Neural progenitor cell (in vitro differentiated cells): ENCODE measurements around the gene MAP2K5. TPM values are rescaled to one million over a fixed set of nuclear protein-coding genes. Genes with fewer than 3 reads are reported as not detected.

Experiments used
- DNase-seq: peaks from one replicate; pipeline ENCODE4 v3.0.0-alpha.2; 2016; ENCODE audit warnings: low spot score
- H2AFZ ChIP-seq: fragments of 200-600 bp; sonication (generic); replicated peaks from 2 replicates; pipeline ENCODE4 v1.6.1; 2016; ENCODE audit warnings: antibody characterized with exemption
- H3F3A ChIP-seq: fragments of 200-600 bp; sonication (generic); 2 replicates; pipeline ENCODE4 v1.6.1; 2016; ENCODE audit warnings: antibody characterized with exemption, low read depth
- H3K27ac ChIP-seq: fragments of 200-600 bp; sonication (generic); 2 replicates; pipeline ENCODE4 v1.5.1; 2016; ENCODE audit warnings: mild to moderate bottlenecking
- H3K27me3 ChIP-seq: fragments of 200-600 bp; sonication (generic); 2 replicates; pipeline ENCODE4 v1.6.1; 2016; ENCODE audit warnings: mild to moderate bottlenecking, moderate library complexity
- H3K36me3 ChIP-seq: fragments of 200-600 bp; sonication (generic); 2 replicates; pipeline ENCODE4 v1.5.1; 2016
- H3K4me1 ChIP-seq: fragments of 200-600 bp; sonication (generic); 2 replicates; pipeline ENCODE4 v1.6.1; 2016; ENCODE audit warnings: mixed run types
- H3K4me2 ChIP-seq: fragments of 200-600 bp; sonication (generic); 2 replicates; pipeline ENCODE4 v1.6.1; 2016
- H3K4me3 ChIP-seq: fragments of 200-600 bp; sonication (generic); 2 replicates; pipeline ENCODE4 v1.5.1; 2016
- H3K79me2 ChIP-seq: fragments of 200-600 bp; sonication (generic); 2 replicates; pipeline ENCODE4 v1.6.1; 2016; ENCODE audit warnings: low read depth
- H3K9ac ChIP-seq: fragments of 200-600 bp; sonication (generic); 2 replicates; pipeline ENCODE4 v1.6.1; 2016
- H3K9me3 ChIP-seq: fragments of 200-600 bp; sonication (generic); 2 replicates; pipeline ENCODE4 v1.5.1; 2016; ENCODE audit warnings: low read depth
- H4K20me1 ChIP-seq: fragments of 200-600 bp; sonication (generic); 2 replicates; pipeline ENCODE4 v1.6.1; 2016; ENCODE audit warnings: low read depth
- H3K27ac Mint-ChIP-seq: 3 replicates; pipeline ENCODE4 v1.8.0; 2021; ENCODE audit warnings: mixed read lengths
- H3K27me3 Mint-ChIP-seq: 2 replicates; pipeline ENCODE4 v1.8.0; 2022; ENCODE audit warnings: low read depth, mild to moderate bottlenecking, inconsistent platforms, moderate library complexity, mixed read lengths; ENCODE audit not compliant: insufficient read depth
- H3K36me3 Mint-ChIP-seq: 3 replicates; pipeline ENCODE4 v1.8.0; 2021; ENCODE audit warnings: mixed read lengths
- H3K4me1 Mint-ChIP-seq: 3 replicates; pipeline ENCODE4 v1.8.0; 2021; ENCODE audit warnings: mixed read lengths
- H3K4me3 Mint-ChIP-seq: 3 replicates; pipeline ENCODE4 v1.8.0; 2021; ENCODE audit warnings: mild to moderate bottlenecking, moderate library complexity, mixed read lengths
- H3K9me3 Mint-ChIP-seq: 3 replicates; pipeline ENCODE4 v1.8.0; 2020; ENCODE audit warnings: mixed read lengths
- CTCF ChIP-seq: fragments of 200-600 bp; sonication (generic); IDR thresholded peaks from 2 replicates; pipeline ENCODE4 v1.5.1; 2017; ENCODE audit warnings: antibody characterized with exemption, mild to moderate bottlenecking
- EZH2 ChIP-seq: fragments of 200-600 bp; sonication (generic); IDR thresholded peaks from 2 replicates; pipeline ENCODE4 v1.6.1; 2017; ENCODE audit warnings: antibody characterized with exemption, mild to moderate bottlenecking, moderate library complexity
- EZH2phosphoT487 ChIP-seq: fragments of 200-600 bp; sonication (generic); IDR thresholded peaks from 2 replicates; pipeline ENCODE4 v1.6.1; 2017; ENCODE audit warnings: antibody characterized with exemption
- total RNA-seq: library from RNA; depleted of rRNA; stranded (reverse); fragments of >200 nt; gene quantifications from 2 replicates; pipeline ENCODE4 v1.2.3, GENCODE V29; 2015; ENCODE audit warnings: low replicate concordance

MAP2K5 gene
- total RNA-seq, 1 donor from 2014 or later: 17.2 TPM

GRCh38 chr15:67570875-67571647, 28.6 kb downstream of the MAP2K5 start:
- H4K20me1 ChIP-seq: no peaks in the 10 kb centered on the region
- H3K27ac Mint-ChIP-seq: no peak overlapping the region
- no peaks in the 10 kb centered on the region for H3K36me3 ChIP-seq
- TF ChIP-seq EZH2phosphoT487: no peak
- no peak overlapping the region for H3K9ac ChIP-seq
- no peaks in the 10 kb centered on the region for H3K27me3 Mint-ChIP-seq
- no peak overlapping the region for H2AFZ ChIP-seq
- no peaks in the 10 kb centered on the region for H3K79me2 ChIP-seq
- DNase-seq: no peak
- no peak overlapping the region for H3K27ac ChIP-seq
- H3K9me3 Mint-ChIP-seq: no peaks in the 10 kb centered on the region
- peaks cover 16% of the 10 kb centered on the region for H3F3A ChIP-seq
- H3K9me3 ChIP-seq: no peaks in the 10 kb centered on the region
- peaks cover 11% of the 10 kb centered on the region for H3K36me3 Mint-ChIP-seq
- H3K4me3 Mint-ChIP-seq: no peak overlapping the region
- peaks cover 35% of the 10 kb centered on the region for H3K4me1 Mint-ChIP-seq
- no peaks in the 10 kb centered on the region for H3K27me3 ChIP-seq
- peaks cover 16% of the 10 kb centered on the region for H3K4me1 ChIP-seq
- H3K4me3 ChIP-seq: no peak overlapping the region
- H3K4me2 ChIP-seq: no peak overlapping the region

GRCh38 chr15:67571648-67572415, 29.3 kb downstream of the MAP2K5 start:
- no peak for DNase-seq
- Histone ChIP-seq H3K9ac (no peak overlapping the region), H3F3A (peaks cover 16% of the 10 kb centered on the region), H2AFZ (no peak overlapping the region), H3K9me3 (no peaks in the 10 kb centered on the region), H3K4me1 (peaks cover 16% of the 10 kb centered on the region), H3K36me3 (no peaks in the 10 kb centered on the region), H3K4me3 (no peak overlapping the region), H3K4me2 (no peak overlapping the region), H3K27me3 (no peaks in the 10 kb centered on the region), H3K27ac (no peak overlapping the region), H4K20me1 (no peaks in the 10 kb centered on the region), H3K79me2 (no peaks in the 10 kb centered on the region)
- no peak overlapping the region for H3K27ac Mint-ChIP-seq
- peaks cover 11% of the 10 kb centered on the region for H3K36me3 Mint-ChIP-seq
- H3K4me1 Mint-ChIP-seq: peaks cover 35% of the 10 kb centered on the region
- H3K4me3 Mint-ChIP-seq: no peak overlapping the region
- H3K27me3 Mint-ChIP-seq: no peaks in the 10 kb centered on the region
- no peak for TF ChIP-seq CTCF
- no peak for TF ChIP-seq EZH2phosphoT487
- TF ChIP-seq EZH2: no peak
- H3K9me3 Mint-ChIP-seq: no peaks in the 10 kb centered on the region

- H3K27ac ChIP-seq: no peak overlapping the region
- H3K27ac Mint-ChIP-seq: no peak overlapping the region
Observed at GRCh38 chr15:67573194-67573593, 30.7 kb downstream of the MAP2K5 start.

More at GRCh38 chr15:67573194-67573593, 30.7 kb downstream of the MAP2K5 start:
- Histone ChIP-seq H3K4me3 (no peak overlapping the region), H3K27me3 (no peaks in the 10 kb centered on the region), H3K4me1 (peaks cover 16% of the 10 kb centered on the region), H3K9me3 (no peaks in the 10 kb centered on the region), H3K79me2 (no peaks in the 10 kb centered on the region), H3F3A (peaks cover 16% of the 10 kb centered on the region), H2AFZ (no peak overlapping the region), H3K4me2 (no peak overlapping the region), H3K9ac (no peak overlapping the region), H3K36me3 (no peaks in the 10 kb centered on the region), H4K20me1 (no peaks in the 10 kb centered on the region)
- Mint-ChIP-seq H3K27me3 (no peaks in the 10 kb centered on the region), H3K9me3 (no peaks in the 10 kb centered on the region), H3K36me3 (peaks cover 6% of the 10 kb centered on the region), H3K4me3 (no peak overlapping the region), H3K4me1 (peaks cover 30% of the 10 kb centered on the region)
- no peak for TF ChIP-seq CTCF
- no peak for TF ChIP-seq EZH2phosphoT487
- TF ChIP-seq EZH2: no peak
- no peak for DNase-seq
